C4-2B (cell line): Measurements from ENCODE around the gene CASR.

ENCODE experiments used
- H3K27ac ChIP-seq: fragments of 450-650 bp; 2 replicates; pipeline ENCODE4 v1.5.1; 2017
- CTCF ChIP-seq: fragments of 450-650 bp; conservative IDR thresholded peaks from 2 replicates; pipeline ENCODE4 v1.5.1; 2017; ENCODE audit warnings: mild to moderate bottlenecking
- ZFX ChIP-seq: fragments of 450-650 bp; IDR thresholded peaks from 2 replicates; pipeline ENCODE4 v1.6.1; 2017

Gene CASR

GRCh38 chr3:122283796-122284445 is 100.5 kb downstream of the CASR start:
- no peak overlapping the region for H3K27ac ChIP-seq
- TF ChIP-seq ZFX: no peak
- TF ChIP-seq CTCF: no peak

GRCh38 chr3:122284486-122284885 is 101.0 kb downstream of the CASR start:
- no peak overlapping the region for H3K27ac ChIP-seq
- TF ChIP-seq ZFX (no peak), CTCF (no peak)

- no peak for TF ChIP-seq CTCF
- TF ChIP-seq ZFX: no peak
- no peak overlapping the region for H3K27ac ChIP-seq
These were observed 110.9 kb downstream of the CASR start for GRCh38 chr3:122294359-122294758.

- TF ChIP-seq CTCF: no peak
- TF ChIP-seq ZFX: no peak
- H3K27ac ChIP-seq: no peak overlapping the region
These were observed 112.0 kb downstream of the CASR start for GRCh38 chr3:122295266-122296062.

GRCh38 chr3:122298239-122298638 is 114.8 kb downstream of the CASR start:
- H3K27ac ChIP-seq: no peak overlapping the region
- TF ChIP-seq ZFX (no peak), CTCF (no peak)

- H3K27ac ChIP-seq: no peak overlapping the region
These were observed 115.7 kb downstream of the CASR start for GRCh38 chr3:122299215-122299614.

More at GRCh38 chr3:122299215-122299614, 115.7 kb downstream of the CASR start:
- TF ChIP-seq ZFX (no peak), CTCF (no peak)
